CD4-positive, alpha-beta T cell (primary cell): ENCODE measurements around the gene NRXN2. TPM values are rescaled to one million over a fixed set of nuclear protein-coding genes. Genes with fewer than 3 reads are reported as not detected.

ENCODE experiments used
- ATAC-seq: fragments of 200-7000 bp; cut with Tn5 transposase; one replicate; pipeline ENCODE4 v1.10.0; 2022; ENCODE audit warnings: mild to moderate bottlenecking; ENCODE audit not compliant: poor library complexity
- CTCF ChIA-PET: fragments of 350-600 bp; sonication (Branson Sonifier 250); formaldehyde crosslinking; loops from one replicate; lab custom pipeline; 2021; ENCODE audit warnings: antibody characterized with exemption, inconsistent platforms; lab: Charles Lee
- POLR2A ChIA-PET: fragments of 350-600 bp; sonication (Branson Sonifier 250); formaldehyde crosslinking; loops from one replicate; lab custom pipeline; 2021; ENCODE audit warnings: antibody characterized with exemption, inconsistent platforms; lab: Charles Lee
- DNase-seq, 14 experiments: peaks; one replicate each; pipeline ENCODE4 v3.0.0-alpha.2; 2013 to 2020; ENCODE audit warnings: mixed read lengths in 2 of 14
- H3K27ac ChIP-seq, 2 donors: one replicate each; pipeline versions ENCODE4 v1.5.1 to v1.7.0; 2013; ENCODE audit warnings: low read length in 2 of 2, low read depth in 1 of 2, mild to moderate bottlenecking in 1 of 2
- H3K27me3 ChIP-seq, 2 experiments: 1 replicate in 1 of 2; 2 replicates in 1 of 2; pipeline versions ENCODE4 v1.6.1 to v1.7.0; 2013; ENCODE audit warnings: low read length in 2 of 2, control low read depth in 1 of 2, mild to moderate bottlenecking in 1 of 2, moderate library complexity in 1 of 2; ENCODE audit not compliant: insufficient read depth in 2 of 2, control insufficient read depth in 1 of 2
- H3K36me3 ChIP-seq: one replicate; pipeline ENCODE4 v1.6.1; 2013; ENCODE audit warnings: low read length, control low read depth; ENCODE audit not compliant: insufficient read depth
- H3K4me1 ChIP-seq: one replicate; pipeline ENCODE4 v1.6.1; 2013; ENCODE audit warnings: low read length, control low read depth; ENCODE audit not compliant: insufficient read depth
- H3K4me3 ChIP-seq: one replicate; pipeline ENCODE4 v1.5.1; 2013; ENCODE audit warnings: mild to moderate bottlenecking, low read length, moderate library complexity
- H3K9me3 ChIP-seq, 2 experiments: 1 replicate in 1 of 2; 2 replicates in 1 of 2; pipeline versions ENCODE4 v1.6.1 to v1.7.0; 2013; ENCODE audit warnings: low read length in 2 of 2, mild to moderate bottlenecking in 2 of 2, control low read depth in 1 of 2, moderate library complexity in 1 of 2; ENCODE audit not compliant: control insufficient read depth in 1 of 2, insufficient read depth in 1 of 2
- H3K27ac Mint-ChIP-seq: one replicate; pipeline ENCODE4 v1.8.0; 2020; ENCODE audit warnings: mixed read lengths
- H3K27me3 Mint-ChIP-seq: one replicate; pipeline ENCODE4 v1.8.0; 2021; ENCODE audit warnings: mixed read lengths
- H3K36me3 Mint-ChIP-seq: one replicate; pipeline ENCODE4 v1.8.0; 2021; ENCODE audit warnings: low read depth, mixed read lengths
- H3K4me1 Mint-ChIP-seq: one replicate; pipeline ENCODE4 v1.8.0; 2021; ENCODE audit warnings: low read depth, mixed read lengths
- H3K4me3 Mint-ChIP-seq: one replicate; pipeline ENCODE4 v1.8.0; 2020; ENCODE audit warnings: mild to moderate bottlenecking, mixed read lengths
- H3K9me3 Mint-ChIP-seq: one replicate; pipeline ENCODE4 v1.8.0; 2020; ENCODE audit warnings: mixed read lengths
- CTCF ChIP-seq: fragments of 200-600 bp; IDR thresholded peaks from one replicate; pipeline ENCODE4 v1.8.0; 2022; ENCODE audit warnings: antibody characterized with exemption, mild to moderate bottlenecking
- intact Hi-C, 2 experiments: fragments of 100-400 bp; cut with DNase I in 1 of 2; cut with micrococcal nuclease in 1 of 2; formaldehyde crosslinking; loops; one replicate each; pipeline versions ENCODE4 v1.15.1 to v1.9.0; 2023 to 2025; cut with DNase I, micrococcal nuclease
- total RNA-seq, 174 experiments: library from RNA in 2 of 174; stranded (reverse) in 2 of 174; gene quantifications; one replicate each; pipeline ENCODE4 v1.2.3 and lab custom pipeline; 2021 to 2026

Gene NRXN2
- total RNA-seq, 2 experiments from 2014 or later = 0.05 to 0.31 TPM

- Mint-ChIP-seq H3K4me3 (no peak overlapping the region), H3K27ac (no peak overlapping the region), H3K36me3 (no peaks in the 10 kb centered on the region), H3K4me1 (no peaks in the 10 kb centered on the region), H3K27me3 (no peaks in the 10 kb centered on the region), H3K9me3 (no peaks in the 10 kb centered on the region)
- CTCF ChIA-PET = no interaction called here
- Histone ChIP-seq H3K4me1 (peaks cover 5% of the 10 kb centered on the region), H3K4me3 (no peak overlapping the region), H3K27me3 (no peaks in the 10 kb centered on the region), H3K9me3 (no peaks in the 10 kb centered on the region), H3K27ac (no peak overlapping the region), H3K36me3 (no peaks in the 10 kb centered on the region)
- ATAC-seq (no peak), DNase-seq (no peak)
- no peak for TF ChIP-seq CTCF
- POLR2A ChIA-PET = no interaction called here
- intact Hi-C loops = no loop called here
These were observed 96.4 kb downstream of the NRXN2 start for GRCh38 chr11:64626637-64627036.

DNA sequence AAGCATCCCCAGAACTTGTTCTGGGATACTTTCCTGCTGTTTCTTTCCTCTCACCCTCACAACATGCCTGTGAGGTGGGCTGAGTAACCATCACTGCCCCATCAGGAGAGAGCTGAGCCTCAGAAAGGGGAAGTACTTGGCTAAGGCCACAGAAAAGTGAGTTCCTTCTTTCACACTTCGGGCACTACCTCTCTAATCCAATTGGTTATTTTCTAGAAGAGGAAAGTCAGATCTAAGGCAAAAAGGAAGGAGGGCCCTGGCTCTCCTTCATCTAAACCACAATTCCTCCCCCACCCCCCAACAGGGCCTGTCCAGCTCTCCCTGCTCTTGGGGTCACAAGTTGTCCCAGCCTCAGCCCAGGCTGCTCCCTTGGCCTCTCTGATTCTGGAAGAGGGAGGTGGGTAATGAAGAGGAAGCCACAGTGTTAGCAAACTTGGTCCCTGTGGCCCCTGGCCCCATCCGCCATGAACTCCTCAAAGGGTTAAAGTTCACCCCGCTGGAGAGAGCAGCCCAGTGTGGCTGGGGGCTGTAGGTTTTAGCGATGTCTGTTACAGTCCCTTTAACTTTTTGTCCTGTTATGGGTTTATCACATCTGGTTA is 98.0 kb downstream of the NRXN2 start:
- no peak overlapping the region for H3K27ac ChIP-seq
- no peaks in the 10 kb centered on the region for H3K27me3 ChIP-seq
- Mint-ChIP-seq H3K27me3 (no peaks in the 10 kb centered on the region), H3K4me1 (peaks cover 8% of the 10 kb centered on the region), H3K36me3 (no peaks in the 10 kb centered on the region), H3K9me3 (no peaks in the 10 kb centered on the region), H3K4me3 (no peak overlapping the region), H3K27ac (no peak overlapping the region)
- ChIA-PET CTCF (no interaction called here), POLR2A (no interaction called here)
- ATAC-seq = no peak
- peaks cover 0 to 4% of the 10 kb centered on the region in 2 experiments for H3K9me3 ChIP-seq
- no peak overlapping the region for H3K4me3 ChIP-seq
- TF ChIP-seq CTCF = no peak
- DNase-seq = peak in 2 of 14 experiments; percentile 35 to 47
- H3K4me1 ChIP-seq = peaks cover 19% of the 10 kb centered on the region
- intact Hi-C loops = no loop called here
- H3K36me3 ChIP-seq = no peaks in the 10 kb centered on the region

DNA sequence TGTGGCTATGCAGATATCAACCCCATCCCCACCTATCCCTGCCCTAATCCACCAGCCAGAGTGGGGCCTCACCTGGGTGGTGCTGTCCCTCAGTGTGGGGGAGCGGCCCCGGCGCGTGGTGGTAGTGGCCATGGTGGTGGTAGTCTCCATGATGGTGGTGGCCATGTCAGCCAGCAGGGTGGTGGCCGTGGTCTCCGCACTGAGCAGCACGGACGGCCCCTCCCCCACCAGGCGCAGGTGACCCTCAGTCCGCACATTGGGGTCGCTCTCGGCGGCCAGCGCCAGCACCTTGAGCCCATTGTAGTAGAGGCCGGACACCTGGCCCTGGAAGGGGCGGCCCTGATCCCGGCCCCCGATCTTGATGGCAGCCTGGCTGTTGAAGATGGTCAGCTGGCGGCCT is 100.3 kb downstream of the NRXN2 start:
- H3K9me3 ChIP-seq = peaks cover 0 to 5% of the 10 kb centered on the region in 2 experiments
- no peak for ATAC-seq
- no peak for DNase-seq
- H3K27ac Mint-ChIP-seq = no peak overlapping the region
- H3K27ac ChIP-seq = no peak overlapping the region
- H3K36me3 Mint-ChIP-seq = no peaks in the 10 kb centered on the region
- no peaks in the 10 kb centered on the region for H3K27me3 ChIP-seq
- H3K4me1 ChIP-seq = peaks cover 19% of the 10 kb centered on the region
- no peak for TF ChIP-seq CTCF
- POLR2A ChIA-PET = no interaction called here
- H3K4me1 Mint-ChIP-seq = peaks cover 8% of the 10 kb centered on the region
- no peak overlapping the region for H3K4me3 Mint-ChIP-seq
- CTCF ChIA-PET = no interaction called here
- H3K4me3 ChIP-seq = no peak overlapping the region
- intact Hi-C loops = no loop called here
- no peaks in the 10 kb centered on the region for H3K27me3 Mint-ChIP-seq
- H3K9me3 Mint-ChIP-seq = no peaks in the 10 kb centered on the region
- H3K36me3 ChIP-seq = no peaks in the 10 kb centered on the region
